ENCODE measurements around the gene MINAR1. TPM values are rescaled to one million over a fixed set of nuclear protein-coding genes. Genes with fewer than 3 reads are reported as not detected.

MINAR1 gene
- total RNA-seq, 4 donors from 2014 or later: 0.16 to 2.2 (median 0.34) TPM

- WGBS, 2 donors (ENCODE audit: low coverage in 1 of 2): 60% methylated on average over 1 of the region's 2 CpGs; no CpG with 5 or more reads in 1 of the 2 donors
- no peaks in the 10 kb centered on the region for H3K36me3 ChIP-seq
- no peak overlapping the region for H3K4me3 ChIP-seq
- H3K27me3 ChIP-seq: peaks cover 29% of the 10 kb centered on the region
- H3K27ac ChIP-seq: no peak overlapping the region
- H3K9me3 ChIP-seq: no peaks in the 10 kb centered on the region
- ATAC-seq: no peak
- peaks cover 0 to 6% (median 2%) of the 10 kb centered on the region in 3 donors for H3K4me1 ChIP-seq
- TF ChIP-seq POLR2A (IDR thresholded peaks at IDR 0.05) (no peak), CTCF (IDR thresholded peaks at IDR 0.05) (no peak), EP300 (IDR thresholded peaks at IDR 0.05) (no peak), POLR2AphosphoS5 (IDR thresholded peaks at IDR 0.05) (no peak)
Observed at GRCh38 chr15:79437275-79438000, 5.3 kb downstream of the MINAR1 start.

GRCh38 chr15:79439236-79439635, 7.1 kb downstream of the MINAR1 start:
- ATAC-seq: no peak
- Histone ChIP-seq H3K27ac (no peak overlapping the region), H3K36me3 (no peaks in the 10 kb centered on the region), H3K9me3 (no peaks in the 10 kb centered on the region), H3K4me3 (no peak overlapping the region), H3K4me1 (no peaks in the 10 kb centered on the region), H3K27me3 (peaks cover 11% of the 10 kb centered on the region)
- TF ChIP-seq POLR2AphosphoS5 (IDR thresholded peaks at IDR 0.05) (no peak), POLR2A (IDR thresholded peaks at IDR 0.05) (no peak), CTCF (IDR thresholded peaks at IDR 0.05) (no peak), EP300 (IDR thresholded peaks at IDR 0.05) (no peak)
- 83 to 94% methylated on average over 4 to 5 of the region's 5 CpGs for WGBS, 2 donors (ENCODE audit: low coverage in 1 of 2)

GRCh38 chr15:79440355-79440908, 8.3 kb downstream of the MINAR1 start:
- Histone ChIP-seq H3K4me3 (no peak overlapping the region), H3K4me1 (no peaks in the 10 kb centered on the region), H3K36me3 (no peaks in the 10 kb centered on the region), H3K9me3 (peaks cover 0 to 1% (median 0%) of the 10 kb centered on the region in 3 donors), H3K27me3 (no peaks in the 10 kb centered on the region), H3K27ac (no peak overlapping the region)
- TF ChIP-seq CTCF (IDR thresholded peaks at IDR 0.05): no peak
- no peak for TF ChIP-seq EP300 (IDR thresholded peaks at IDR 0.05)
- no peak for TF ChIP-seq POLR2A (IDR thresholded peaks at IDR 0.05)
- TF ChIP-seq POLR2AphosphoS5 (IDR thresholded peaks at IDR 0.05): no peak
- no peak for ATAC-seq
- 53 to 66% methylated on average over 5 to 6 of the region's 7 CpGs for WGBS, 2 donors (ENCODE audit: low coverage in 1 of 2)

- no peaks in the 10 kb centered on the region for H3K27me3 ChIP-seq
- no peak overlapping the region for H3K4me3 ChIP-seq
- peaks cover 0 to 18% (median 0%) of the 10 kb centered on the region in 3 donors for H3K9me3 ChIP-seq
- TF ChIP-seq EP300 (IDR thresholded peaks at IDR 0.05) (no peak), POLR2A (IDR thresholded peaks at IDR 0.05) (no peak), POLR2AphosphoS5 (IDR thresholded peaks at IDR 0.05) (no peak), CTCF (IDR thresholded peaks at IDR 0.05) (no peak)
- H3K27ac ChIP-seq: no peak overlapping the region
- no peak for ATAC-seq
- WGBS, 2 donors (ENCODE audit: low coverage in 1 of 2): 33 to 37% methylated on average over 1 to 3 of the region's 4 CpGs
- H3K4me1 ChIP-seq: no peaks in the 10 kb centered on the region
- no peaks in the 10 kb centered on the region for H3K36me3 ChIP-seq
Observed at GRCh38 chr15:79442911-79443310, 10.8 kb downstream of the MINAR1 start.

GRCh38 chr15:79447060-79447459, 14.9 kb downstream of the MINAR1 start:
- WGBS, 2 donors (ENCODE audit: low coverage in 1 of 2): 83% methylated on average over 1 of the region's 1 CpG; no CpG with 5 or more reads in 1 of the 2 donors
- H3K9me3 ChIP-seq: peaks cover 0 to 18% (median 0%) of the 10 kb centered on the region in 3 donors
- H3K27me3 ChIP-seq: peaks cover 33% of the 10 kb centered on the region
- no peak for ATAC-seq
- H3K4me3 ChIP-seq: no peak overlapping the region
- H3K36me3 ChIP-seq: no peaks in the 10 kb centered on the region
- TF ChIP-seq POLR2A (IDR thresholded peaks at IDR 0.05) (no peak), POLR2AphosphoS5 (IDR thresholded peaks at IDR 0.05) (no peak), CTCF (IDR thresholded peaks at IDR 0.05) (no peak), EP300 (IDR thresholded peaks at IDR 0.05) (no peak)
- H3K4me1 ChIP-seq: no peaks in the 10 kb centered on the region
- no peak overlapping the region for H3K27ac ChIP-seq

Data from gastroesophageal sphincter (tissue), 4 donors.